ENCODE data around the gene SAE1. TPM values are rescaled to one million over a fixed set of nuclear protein-coding genes. Genes with fewer than 3 reads are reported as not detected.

Gene SAE1
- polyA plus RNA-seq, 2 of the 4 experiments (the other 2 are of a cell fraction): 206 to 249 TPM

- TF ChIP-seq RAD21 (conservative IDR thresholded peaks at IDR 0.05 in 1 of 2, IDR thresholded peaks at IDR 0.05 in 1 of 2) (no peak; a peak in 1 of 5 replicates), HMGXB4 (CRISPR knock-in tag; IDR thresholded peaks at IDR 0.05; ENCODE audit: borderline replicate concordance) (no peak)
These were observed 59.6 kb downstream of the SAE1 start (continued) for GRCh38 chr19:47190167-47190727.

- no peaks in the 10 kb centered on the region for H3K9me3 ChIP-seq
- WGBS (ENCODE audit: missing lambda C conversion rate): 100% methylated on average over 1 of the region's 1 CpG
- DNase-seq (ENCODE audit: low read depth in 1 of 2, low spot score in 1 of 2) (no peak), FAIRE-seq (no peak), ATAC-seq (no peak)
- POLR2A ChIA-PET: no interaction called here
- H3K27ac ChIP-seq: no peak overlapping the region
- peaks cover 11% of the 10 kb centered on the region for H3K4me1 ChIP-seq
- TF ChIP-seq RCOR1 (IDR thresholded peaks at IDR 0.05; ENCODE audit: low read depth, low read length) (no peak), ZFP36 (IDR thresholded peaks at IDR 0.05; ENCODE audit: borderline replicate concordance, partially characterized antibody) (no peak)
- CTCF ChIA-PET: interaction anchor here (0.7 to 8.2 kb wide), 4 partner anchors 16 to 540 kb away, joined by 3 to 114 read pairs (median 17); no protein-coding TSS in a partner anchor
- H3K4me3 ChIP-seq: no peak overlapping the region
- no peak overlapping the region for H3K4me2 ChIP-seq
These were observed 64.8 kb downstream of the SAE1 start for GRCh38 chr19:47195434-47195833.

GRCh38 chr19:47197141-47197540 is 66.5 kb downstream of the SAE1 start:
- ATAC-seq: no peak
- H3K4me2 ChIP-seq: no peak overlapping the region
- 96% methylated on average over 4 of the region's 4 CpGs for WGBS (ENCODE audit: missing lambda C conversion rate)
- H3K9me3 ChIP-seq: no peaks in the 10 kb centered on the region
- TF ChIP-seq USF2 (IDR thresholded peaks at IDR 0.05) (no peak), HMGXB4 (CRISPR knock-in tag; IDR thresholded peaks at IDR 0.05; ENCODE audit: borderline replicate concordance) (no peak), REST (IDR thresholded peaks at IDR 0.05) (no peak), RCOR1 (IDR thresholded peaks at IDR 0.05; ENCODE audit: low read depth, low read length) (no peak), FOSL2 (IDR thresholded peaks at IDR 0.05) (no peak), FOSL2 (CRISPR knock-in tag; IDR thresholded peaks at IDR 0.05) (no peak), RARB (CRISPR knock-in tag; IDR thresholded peaks at IDR 0.05) (no peak), CBX2 (IDR thresholded peaks at IDR 0.05; ENCODE audit: borderline replicate concordance, low read depth) (no peak), FOSB (CRISPR knock-in tag; IDR thresholded peaks at IDR 0.05) (no peak), ATOH8 (CRISPR knock-in tag; IDR thresholded peaks at IDR 0.05; ENCODE audit: low read depth) (no peak), ZFP36 (IDR thresholded peaks at IDR 0.05; ENCODE audit: borderline replicate concordance, partially characterized antibody) (no peak), FOXS1 (CRISPR knock-in tag; IDR thresholded peaks at IDR 0.05) (no peak), MAZ (IDR thresholded peaks at IDR 0.05; ENCODE audit: borderline replicate concordance, low read depth, low read length) (no peak), CHD4 (IDR thresholded peaks at IDR 0.05; ENCODE audit: borderline replicate concordance) (no peak), HDAC2 (IDR thresholded peaks at IDR 0.05) (no peak), TFCP2L1 (CRISPR knock-in tag; IDR thresholded peaks at IDR 0.05) (no peak), GATA3 (IDR thresholded peaks at IDR 0.05; ENCODE audit: borderline replicate concordance) (no peak), JUNB (IDR thresholded peaks at IDR 0.05) (no peak), MYC (IDR thresholded peaks at IDR 0.05; ENCODE audit: borderline replicate concordance, low read length) (no peak)
- FAIRE-seq: no peak
- no peak overlapping the region for H3K4me3 ChIP-seq
- CTCF ChIA-PET: interaction anchor here (3.3 to 8.2 kb wide), 3 partner anchors 14 to 50 kb away, joined by 13 to 114 read pairs (median 21); no protein-coding TSS in a partner anchor
- no peaks in the 10 kb centered on the region for H3K4me1 ChIP-seq
- no peak for DNase-seq (ENCODE audit: low read depth in 1 of 2, low spot score in 1 of 2)
- POLR2A ChIA-PET: no interaction called here
- H3K27ac ChIP-seq: no peak overlapping the region
